GM12873 (cell line): Measurements from ENCODE around the gene ST6GAL2.

Experiments
- TF ChIP-seq, protein P1 (sequence below): IDR thresholded peaks from 2 replicates; pipeline ENCODE4 v1.5.1; 2012; ENCODE audit warnings: low read depth, mild to moderate bottlenecking, moderate library complexity, low read length, control low read depth; ENCODE audit not compliant: insufficient read depth; ENCODE audit errors: missing control alignments

The ST6GAL2 gene

DNA sequence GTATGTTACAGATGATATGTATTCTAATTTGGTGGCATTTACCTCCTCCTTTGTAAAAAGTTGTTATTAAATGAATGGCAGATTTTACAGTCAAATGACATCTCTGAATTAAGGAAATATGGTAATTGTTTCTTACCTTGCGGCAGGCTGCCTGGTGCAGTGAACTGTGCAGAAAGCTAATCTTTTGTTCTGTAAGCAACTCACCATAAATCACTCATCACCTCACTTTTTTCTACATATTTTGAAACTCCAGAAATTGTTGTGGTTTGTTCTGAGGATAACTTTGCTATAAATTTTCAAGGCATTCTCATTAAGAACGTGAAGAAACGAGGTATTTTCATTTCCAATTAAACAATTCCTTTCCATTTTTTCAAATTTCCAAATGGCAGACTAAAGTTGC, 52.7 kb downstream of the ST6GAL2 start:
- TF ChIP-seq, protein P1, sequence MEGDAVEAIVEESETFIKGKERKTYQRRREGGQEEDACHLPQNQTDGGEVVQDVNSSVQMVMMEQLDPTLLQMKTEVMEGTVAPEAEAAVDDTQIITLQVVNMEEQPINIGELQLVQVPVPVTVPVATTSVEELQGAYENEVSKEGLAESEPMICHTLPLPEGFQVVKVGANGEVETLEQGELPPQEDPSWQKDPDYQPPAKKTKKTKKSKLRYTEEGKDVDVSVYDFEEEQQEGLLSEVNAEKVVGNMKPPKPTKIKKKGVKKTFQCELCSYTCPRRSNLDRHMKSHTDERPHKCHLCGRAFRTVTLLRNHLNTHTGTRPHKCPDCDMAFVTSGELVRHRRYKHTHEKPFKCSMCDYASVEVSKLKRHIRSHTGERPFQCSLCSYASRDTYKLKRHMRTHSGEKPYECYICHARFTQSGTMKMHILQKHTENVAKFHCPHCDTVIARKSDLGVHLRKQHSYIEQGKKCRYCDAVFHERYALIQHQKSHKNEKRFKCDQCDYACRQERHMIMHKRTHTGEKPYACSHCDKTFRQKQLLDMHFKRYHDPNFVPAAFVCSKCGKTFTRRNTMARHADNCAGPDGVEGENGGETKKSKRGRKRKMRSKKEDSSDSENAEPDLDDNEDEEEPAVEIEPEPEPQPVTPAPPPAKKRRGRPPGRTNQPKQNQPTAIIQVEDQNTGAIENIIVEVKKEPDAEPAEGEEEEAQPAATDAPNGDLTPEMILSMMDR: no peak

DNA sequence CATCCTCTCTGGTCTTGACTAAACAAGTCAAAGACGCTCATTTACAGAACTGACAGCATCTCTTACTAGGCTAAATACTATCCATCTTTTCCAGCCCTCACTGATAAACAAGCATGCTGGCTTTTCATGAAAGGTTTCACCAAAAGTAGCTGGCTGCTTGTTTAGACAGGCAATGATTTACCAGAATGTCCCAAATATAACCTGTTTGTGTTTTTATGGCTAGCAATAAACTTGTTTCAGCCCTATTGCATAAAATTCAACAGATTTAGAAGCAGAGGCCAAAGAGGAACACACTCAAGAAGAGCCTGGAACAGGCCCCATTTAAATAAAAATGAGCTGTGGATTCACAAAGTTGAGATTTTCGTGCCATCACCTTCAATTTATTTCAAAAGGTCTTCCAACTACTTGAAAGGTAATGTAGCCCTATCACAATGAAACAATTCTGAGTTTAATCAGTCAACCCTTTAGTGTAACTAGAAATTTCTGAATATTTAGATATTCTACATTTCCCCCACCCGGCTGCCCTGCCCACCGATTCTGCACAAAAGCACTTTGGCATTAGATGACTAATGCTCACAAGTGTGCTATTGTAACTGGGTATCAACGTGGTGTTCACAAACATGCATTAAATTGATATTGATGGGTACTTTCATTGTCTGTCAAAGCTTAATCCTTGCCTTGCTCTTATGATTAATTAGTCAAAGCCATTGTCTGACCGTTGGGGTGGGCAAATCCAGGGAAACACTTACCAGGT, 54.0 kb downstream of the ST6GAL2 start:
- TF ChIP-seq, protein P1: no peak

DNA sequence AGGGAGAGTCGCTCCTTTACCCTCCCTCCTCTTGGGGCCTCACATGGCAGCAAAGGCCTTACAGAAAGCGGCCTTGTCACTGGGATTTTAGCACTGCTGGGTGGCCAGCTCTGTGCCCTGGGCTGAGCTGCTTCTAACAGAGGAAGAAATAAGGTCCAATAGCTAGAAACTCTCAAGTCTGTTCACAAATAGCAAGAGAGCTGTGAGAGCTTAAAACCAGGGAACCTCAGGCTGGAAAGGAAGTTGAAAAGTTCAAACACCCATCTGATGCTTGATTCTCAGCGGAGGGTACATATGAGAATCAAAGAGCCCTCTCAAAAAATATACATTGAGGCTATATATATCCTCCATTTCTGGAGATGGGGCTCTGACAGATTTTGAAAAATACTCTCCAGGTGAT, 54.7 kb downstream of the ST6GAL2 start:
- TF ChIP-seq, protein P1: no peak

DNA sequence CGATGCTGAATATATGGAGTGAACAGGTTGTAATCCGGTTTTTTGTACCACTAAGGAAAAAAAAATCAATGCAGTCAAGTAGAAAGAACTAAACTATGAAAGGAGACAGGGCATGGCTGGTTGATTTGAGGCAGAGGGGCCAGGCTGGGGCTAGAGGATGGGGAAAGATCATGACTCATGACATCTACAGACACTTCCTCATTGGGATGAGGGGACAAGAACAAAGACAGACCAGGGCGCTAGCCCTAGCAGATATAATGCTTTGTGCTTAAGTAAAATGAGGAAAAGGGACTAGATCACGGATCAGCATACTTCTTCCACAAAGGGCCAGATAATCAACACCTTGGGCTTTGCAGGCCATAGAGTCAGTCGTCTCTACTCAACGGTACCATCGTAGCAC, 55.8 kb downstream of the ST6GAL2 start:
- TF ChIP-seq, protein P1: no peak

DNA sequence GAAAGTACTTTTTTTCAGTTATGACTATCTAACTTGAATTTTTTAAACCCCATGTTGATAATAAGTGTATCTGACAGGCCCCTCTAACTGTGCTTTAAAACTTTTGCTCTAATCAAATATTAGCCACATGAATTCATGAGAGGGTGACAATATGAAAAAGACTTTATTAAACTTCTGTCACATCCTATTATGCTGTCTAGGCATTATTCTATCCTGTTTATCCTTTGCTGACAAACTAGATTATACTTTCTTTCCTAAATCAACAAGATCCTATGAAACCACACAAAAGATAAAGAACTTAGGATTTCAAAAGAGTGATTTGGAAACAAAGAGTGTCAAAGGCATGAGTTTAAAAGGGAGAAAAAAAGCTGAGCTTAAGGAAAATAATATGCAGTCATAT, 57.8 kb downstream of the ST6GAL2 start:
- TF ChIP-seq, protein P1: no peak

DNA sequence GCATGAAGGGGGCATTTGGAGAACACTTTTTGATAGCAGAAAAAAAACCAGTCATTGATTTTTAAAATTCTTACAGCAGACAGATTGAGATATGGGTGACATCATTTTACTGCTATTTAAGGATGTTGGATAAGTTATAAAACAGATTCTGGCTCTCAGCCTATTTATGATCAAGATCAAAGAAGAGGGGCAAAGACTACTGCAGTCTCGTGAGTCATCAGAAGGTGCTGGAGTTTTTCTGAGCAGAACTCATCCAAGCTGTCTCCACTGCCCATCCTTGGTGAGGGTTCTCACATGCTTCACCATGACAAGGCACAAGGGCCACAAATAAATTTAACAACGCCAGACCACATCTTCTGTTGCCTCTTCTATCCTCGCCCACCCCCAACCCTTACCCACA, 58.8 kb downstream of the ST6GAL2 start:
- TF ChIP-seq, protein P1: no peak

DNA sequence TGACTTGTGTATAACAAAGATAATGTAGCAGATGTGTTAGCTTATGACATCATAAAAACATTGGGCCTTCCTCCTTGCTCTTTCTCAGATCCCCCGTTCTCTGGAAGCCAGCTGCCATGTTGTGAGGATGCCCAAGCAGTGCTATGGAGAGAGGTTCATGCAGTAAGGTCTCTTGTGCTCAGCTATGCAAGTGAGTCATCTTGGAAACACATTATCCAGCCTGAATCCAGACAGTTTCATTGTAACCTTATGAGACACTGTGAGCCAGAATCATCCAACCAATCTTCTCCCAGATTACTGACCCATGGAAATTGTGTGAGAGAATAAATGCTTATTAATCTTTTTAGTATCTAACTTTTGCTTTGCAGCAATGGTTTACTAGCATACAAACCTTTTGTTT, 60.8 kb downstream of the ST6GAL2 start:
- TF ChIP-seq, protein P1: no peak

DNA sequence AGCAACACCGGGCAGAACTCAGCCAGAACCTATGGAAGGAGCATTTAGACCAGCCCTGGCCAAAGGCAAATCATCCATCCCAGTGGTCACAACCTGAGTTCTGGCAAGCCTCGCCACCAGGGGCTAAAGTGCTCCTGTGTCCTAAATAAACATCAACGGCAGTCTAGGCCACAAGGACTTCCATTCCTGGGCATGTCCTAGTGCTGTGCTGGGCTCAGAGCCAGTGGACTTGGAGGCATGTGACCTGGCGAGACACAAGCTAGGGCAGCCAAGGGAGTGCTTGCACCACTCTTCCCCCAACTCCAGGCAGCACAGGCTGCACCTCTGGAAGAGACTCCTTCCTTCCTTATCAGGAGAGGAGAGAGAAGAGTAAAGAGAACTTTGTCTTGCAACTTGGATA, 69.0 kb downstream of the ST6GAL2 start:
- TF ChIP-seq, protein P1: no peak
